GM21529 (cell line): ENCODE measurements around the gene NPR1.
"Not testable (repeated sequence)": the region's sequence is repeated elsewhere in the genome, so short reads cannot be mapped to it uniquely, and the experiment has no call there.

Experiments
- ATAC-seq: cut with Tn5 transposase; IDR thresholded peaks from one replicate; pipeline ENCODE4 v1.9.1; 2021; ENCODE audit not compliant: unreplicated experiment

Gene NPR1

GRCh38 chr1:153679337-153680119, 1.0 kb downstream of the NPR1 start:
- ATAC-seq, result no peak

- ATAC-seq, result no peak
These were observed 1.6 kb downstream of the NPR1 start for GRCh38 chr1:153680120-153680403.

GRCh38 chr1:153682730-153683129, 4.2 kb downstream of the NPR1 start:
- no peak for ATAC-seq

GRCh38 chr1:153683854-153684253, 5.4 kb downstream of the NPR1 start:
- ATAC-seq, result no peak

GRCh38 chr1:153684892-153685291, 6.4 kb downstream of the NPR1 start:
- ATAC-seq, result no peak

- no peak for ATAC-seq
These were observed 7.3 kb downstream of the NPR1 start for GRCh38 chr1:153685544-153686340.

- no peak for ATAC-seq
These were observed 9.0 kb downstream of the NPR1 start for GRCh38 chr1:153687346-153688125.

- ATAC-seq, result no peak
These were observed 9.8 kb downstream of the NPR1 start for GRCh38 chr1:153688276-153688675.

GRCh38 chr1:153688736-153689328, 10.3 kb downstream of the NPR1 start:
- no peak for ATAC-seq

- ATAC-seq, result no peak
These were observed 15.0 kb downstream of the NPR1 start for GRCh38 chr1:153693466-153693865.

- ATAC-seq, result no peak
These were observed 18.3 kb downstream of the NPR1 start for GRCh38 chr1:153696741-153697140.

- no peak for ATAC-seq
These were observed 18.9 kb downstream of the NPR1 start for GRCh38 chr1:153697191-153698019.

GRCh38 chr1:153698020-153698922, 19.8 kb downstream of the NPR1 start:
- ATAC-seq, result no peak

GRCh38 chr1:153698923-153699714, 20.6 kb downstream of the NPR1 start:
- no peak for ATAC-seq

- no peak for ATAC-seq
These were observed 21.3 kb downstream of the NPR1 start for GRCh38 chr1:153699768-153700167.

- no peak for ATAC-seq
These were observed 27.0 kb downstream of the NPR1 start for GRCh38 chr1:153705484-153705883.

GRCh38 chr1:153711026-153711425, 32.5 kb downstream of the NPR1 start:
- no peak for ATAC-seq

- not testable (repeated sequence) for ATAC-seq
These were observed 37.7 kb downstream of the NPR1 start for GRCh38 chr1:153716211-153716610.

- no peak for ATAC-seq
These were observed 38.8 kb downstream of the NPR1 start for GRCh38 chr1:153717330-153717729.
